ENCODE measurements around the gene ERC2.
"Not testable (repeated sequence)": the region's sequence is repeated elsewhere in the genome, so short reads cannot be mapped to it uniquely, and the experiment has no call there.

The ERC2 gene

GRCh38 chr3:55884491-55885285 is 583.6 kb downstream of the ERC2 start:
- DNase-seq (ENCODE audit: low read depth, low spot score): no peak

GRCh38 chr3:55884066-55884465 is 584.2 kb downstream of the ERC2 start:
- DNase-seq (ENCODE audit: low read depth, low spot score): no peak

- no peak for DNase-seq (ENCODE audit: low read depth, low spot score)
Measured at GRCh38 chr3:55882006-55882405, 586.3 kb downstream of the ERC2 start.

DNA sequence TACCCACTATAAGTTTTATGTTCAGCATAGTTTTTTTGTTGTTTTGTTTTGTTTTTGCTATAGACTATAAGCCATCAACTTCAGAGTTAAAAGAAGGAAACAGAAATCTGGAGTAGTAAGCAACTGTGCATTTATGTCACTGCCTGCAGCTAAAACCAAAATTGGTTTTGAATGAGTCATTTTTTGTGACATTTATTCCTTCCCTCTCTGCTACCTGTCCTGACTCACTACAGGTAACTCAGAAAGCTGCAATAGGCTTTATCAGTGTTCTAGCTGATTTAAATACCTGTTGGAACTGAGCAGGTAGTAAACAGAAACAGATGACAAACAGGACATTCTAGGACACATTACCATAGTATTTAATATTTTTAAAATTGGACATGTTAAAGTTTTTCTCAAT is 587.9 kb downstream of the ERC2 start:
- DNase-seq (ENCODE audit: low read depth, low spot score): no peak

- DNase-seq (ENCODE audit: low read depth, low spot score): no peak
Measured at GRCh38 chr3:55879901-55880331, 588.4 kb downstream of the ERC2 start.

DNA sequence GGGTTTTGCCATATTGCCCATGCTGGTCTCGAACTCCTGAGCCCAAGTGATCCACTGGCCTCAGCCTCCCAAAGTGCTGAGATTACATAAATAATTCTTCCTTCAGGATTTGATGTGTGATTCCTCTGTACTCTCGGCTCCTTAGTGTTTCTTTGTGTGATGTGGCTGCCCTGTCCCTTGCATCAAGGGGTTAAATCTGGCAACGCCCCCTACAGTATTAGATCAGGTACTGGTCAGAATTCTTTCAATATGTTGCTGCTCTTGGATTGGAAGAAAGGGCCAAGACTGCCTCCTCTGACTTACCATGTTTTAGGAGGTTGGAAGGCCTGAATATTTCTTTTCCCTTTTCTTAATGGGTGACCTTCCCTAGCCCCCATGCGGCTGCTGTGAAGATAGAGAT is 590.6 kb downstream of the ERC2 start:
- no peak for DNase-seq (ENCODE audit: low read depth, low spot score)

GRCh38 chr3:55876560-55876959 is 591.7 kb downstream of the ERC2 start:
- no peak for DNase-seq (ENCODE audit: low read depth, low spot score)

GRCh38 chr3:55875113-55875512 is 593.2 kb downstream of the ERC2 start:
- no peak for DNase-seq (ENCODE audit: low read depth, low spot score)

DNA sequence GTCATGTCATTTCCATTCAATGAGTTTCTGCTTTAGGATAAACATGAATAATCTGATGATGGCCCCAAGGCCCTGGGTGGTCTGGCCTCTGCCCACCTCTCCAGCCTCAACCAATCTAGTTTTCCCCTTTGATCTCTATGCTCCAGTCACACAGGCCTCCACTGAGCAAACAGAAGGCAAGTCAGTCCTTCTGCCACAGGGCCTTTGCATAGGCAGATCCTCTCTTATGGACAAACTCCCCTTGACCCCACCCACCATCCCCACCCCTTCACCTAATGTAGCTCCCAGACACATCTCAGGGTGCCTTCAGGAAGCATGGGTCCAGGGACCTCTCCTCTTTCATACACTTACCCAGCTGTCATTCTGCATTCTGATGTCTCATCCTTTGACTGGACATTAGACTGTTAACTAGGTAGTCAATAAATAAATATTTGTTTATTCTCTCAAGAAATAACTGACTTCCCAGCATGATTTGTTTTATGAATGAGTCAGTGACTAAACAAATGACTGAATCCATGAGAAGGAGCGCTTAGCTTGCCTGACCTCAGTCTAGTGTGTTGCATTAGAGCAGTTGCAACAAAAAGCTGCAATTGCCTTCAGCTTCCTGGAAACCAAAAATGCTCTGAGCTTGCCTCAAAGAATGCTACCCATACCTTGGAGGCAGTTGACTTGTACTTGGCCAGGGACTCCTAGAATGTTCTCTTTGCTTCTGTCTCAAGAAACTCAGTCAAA is 594.6 kb downstream of the ERC2 start:
- no peak for DNase-seq (ENCODE audit: low read depth, low spot score)

GRCh38 chr3:55870594-55870993 is 597.7 kb downstream of the ERC2 start:
- no peak for DNase-seq (ENCODE audit: low read depth, low spot score)

DNA sequence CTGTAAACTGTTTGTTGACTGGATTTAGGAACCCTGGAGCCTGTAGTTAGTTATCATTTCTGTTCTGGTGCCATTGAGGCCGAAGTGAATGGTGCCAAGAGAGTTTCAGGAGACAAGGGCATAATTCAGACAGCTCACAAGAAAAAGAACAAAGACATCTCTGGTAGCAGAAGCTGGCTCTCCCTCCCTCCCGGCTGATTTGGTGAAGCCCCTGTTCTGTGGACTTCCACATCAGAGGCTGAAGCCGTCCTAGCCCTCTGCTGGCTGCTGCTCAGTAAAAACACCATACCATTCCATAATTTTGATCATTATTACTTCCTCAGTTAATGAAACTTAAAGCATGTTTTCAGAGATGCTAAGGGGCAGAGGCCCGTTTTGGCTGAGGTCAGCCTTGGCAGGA is 599.9 kb downstream of the ERC2 start:
- DNase-seq (ENCODE audit: low read depth, low spot score): no peak

GRCh38 chr3:55863028-55863427 is 605.2 kb downstream of the ERC2 start:
- DNase-seq (ENCODE audit: low read depth, low spot score): no peak

DNA sequence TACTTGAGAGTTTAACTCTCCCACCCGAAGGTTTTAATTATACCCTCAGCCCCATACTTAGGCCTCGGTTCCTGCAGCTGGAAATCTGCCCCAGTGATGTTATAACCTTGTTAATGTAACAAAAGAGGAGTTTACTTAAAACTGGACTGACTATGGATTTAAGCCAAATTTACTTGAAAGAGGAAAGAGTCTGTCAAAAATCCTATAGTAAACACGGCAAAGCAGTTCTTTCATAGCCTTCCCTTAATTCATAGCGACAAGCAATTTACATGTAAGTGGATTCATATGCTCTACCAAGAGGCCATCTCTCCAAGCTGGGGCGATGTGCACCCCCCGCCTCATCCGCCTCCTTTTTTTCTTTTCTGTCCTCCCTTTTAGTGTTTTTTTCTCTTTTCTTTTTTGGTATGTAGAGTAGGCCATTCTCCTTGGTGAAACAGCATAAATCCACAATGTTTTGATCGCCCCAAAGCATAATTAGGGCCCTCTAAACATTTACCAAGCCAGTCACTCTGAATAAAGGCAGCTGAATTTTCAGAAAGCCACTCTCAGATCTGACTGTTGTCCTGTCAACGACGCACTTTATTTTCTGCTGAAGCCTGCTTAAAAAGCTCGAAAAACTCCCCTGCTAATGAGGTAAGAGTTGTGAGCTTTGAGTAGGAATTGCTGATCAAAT is 608.1 kb downstream of the ERC2 start:
- DNase-seq (ENCODE audit: low read depth, low spot score): no peak

DNA sequence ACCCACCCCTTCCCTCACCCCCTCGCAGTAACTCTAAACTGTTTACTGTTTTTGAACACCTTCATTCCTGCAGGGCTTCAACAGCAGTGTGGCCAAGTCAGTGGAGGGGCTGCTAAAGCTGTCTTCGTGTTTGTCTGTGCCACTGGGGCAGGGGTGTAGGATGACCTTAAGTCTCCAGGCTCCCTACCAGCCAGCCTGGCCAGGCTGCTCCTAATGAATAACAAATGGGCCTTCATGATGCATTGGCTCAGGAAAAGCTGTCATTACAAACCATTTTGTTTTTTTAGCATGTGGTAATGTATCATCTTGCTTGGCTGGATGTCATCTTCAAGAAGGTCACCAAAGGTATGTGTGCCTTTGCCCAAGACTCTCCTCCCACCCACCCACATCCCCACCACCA is 609.0 kb downstream of the ERC2 start:
- no peak for DNase-seq (ENCODE audit: low read depth, low spot score)

DNA sequence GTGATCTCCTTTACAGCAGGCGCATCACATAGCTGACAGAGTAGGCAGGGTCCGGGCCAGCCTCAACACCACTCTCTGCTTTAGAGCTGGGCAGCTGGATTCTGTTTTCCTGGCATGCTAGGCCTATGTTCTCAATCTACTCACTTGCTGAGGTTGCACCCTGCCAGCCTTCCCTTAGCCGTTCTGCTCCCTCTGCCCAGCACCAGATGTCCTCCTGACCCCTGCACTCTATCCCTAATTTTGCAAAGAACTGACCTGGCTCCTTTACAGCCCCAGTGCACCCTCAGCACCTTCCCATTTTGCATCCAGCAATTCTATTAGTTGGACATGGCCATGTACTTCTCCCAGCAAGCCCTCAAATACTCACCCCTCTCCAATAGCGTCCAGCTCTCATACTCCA is 609.5 kb downstream of the ERC2 start:
- DNase-seq (ENCODE audit: low read depth, low spot score): no peak

DNA sequence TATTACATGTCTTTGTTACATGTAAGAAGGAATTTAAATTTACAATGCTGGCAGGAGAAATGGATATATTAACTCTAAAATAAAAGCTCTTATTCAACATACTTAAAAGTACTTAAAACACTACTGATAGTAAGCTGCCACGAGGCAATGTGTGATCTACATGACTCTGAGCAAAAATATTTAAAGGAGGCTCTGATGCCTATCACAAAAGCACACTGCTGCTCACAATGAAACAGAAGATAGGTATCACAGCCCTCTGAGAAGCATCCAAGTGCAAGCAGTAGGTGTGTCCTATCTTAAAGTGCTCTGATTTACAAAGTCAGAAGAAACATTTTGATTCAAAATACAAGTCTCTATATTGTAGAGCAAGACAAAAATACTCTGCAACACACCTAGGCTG is 610.0 kb downstream of the ERC2 start:
- DNase-seq (ENCODE audit: low read depth, low spot score): no peak

DNA sequence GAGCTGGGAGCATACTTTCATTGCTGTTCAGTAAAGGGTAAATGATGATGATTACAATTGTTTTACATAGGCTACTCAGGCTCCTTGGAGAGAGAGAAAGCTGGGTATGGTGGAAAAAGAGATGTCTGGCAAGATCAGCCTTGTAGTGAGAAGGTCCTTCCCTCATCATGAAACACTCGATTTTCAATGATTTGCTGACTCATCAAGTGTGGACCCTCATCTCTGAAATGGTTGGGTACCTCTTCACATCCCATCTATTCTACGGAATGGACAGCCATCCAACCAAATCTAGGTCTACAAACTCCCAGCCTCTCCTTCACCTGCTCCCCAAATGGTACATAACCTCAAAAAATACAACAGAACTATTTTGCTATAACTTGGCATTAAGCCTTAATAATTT is 610.6 kb downstream of the ERC2 start:
- DNase-seq (ENCODE audit: low read depth, low spot score): no peak

GRCh38 chr3:55855311-55855710 is 613.0 kb downstream of the ERC2 start:
- DNase-seq (ENCODE audit: low read depth, low spot score): no peak

- DNase-seq (ENCODE audit: low read depth, low spot score): no peak
Measured at GRCh38 chr3:55854494-55854893, 613.8 kb downstream of the ERC2 start.

- DNase-seq (ENCODE audit: low read depth, low spot score): no peak
Measured at GRCh38 chr3:55852326-55852725, 615.9 kb downstream of the ERC2 start.

DNA sequence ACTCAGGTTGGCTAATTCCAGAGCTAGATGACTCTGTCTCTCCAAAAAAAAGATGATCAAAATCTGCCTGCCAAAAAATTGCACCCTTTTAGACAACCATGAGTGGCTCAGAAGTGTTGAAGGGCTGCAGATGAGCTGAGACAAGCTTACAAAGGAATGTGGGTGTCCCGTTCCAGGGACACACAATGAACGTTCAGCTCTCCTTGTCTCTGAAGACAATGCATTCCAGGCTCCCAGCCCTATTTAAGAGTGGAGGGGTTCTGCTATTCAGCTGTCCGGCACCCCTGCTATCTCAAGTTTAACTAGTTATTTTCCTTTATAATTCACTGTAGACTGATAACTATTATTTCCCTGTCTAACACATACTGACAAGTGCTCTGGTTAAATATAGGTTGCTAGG is 626.1 kb downstream of the ERC2 start:
- no peak for DNase-seq (ENCODE audit: low read depth, low spot score)

GRCh38 chr3:55831876-55832275 is 636.4 kb downstream of the ERC2 start:
- DNase-seq (ENCODE audit: low read depth, low spot score): not testable (repeated sequence)

- DNase-seq (ENCODE audit: low read depth, low spot score): no peak
Measured at GRCh38 chr3:55828712-55829111, 639.6 kb downstream of the ERC2 start.
